Loucy (cell line): Measurements from ENCODE around the gene PIK3R5.

Experiments used
- H2AFZ ChIP-seq: fragments of 200-600 bp; sonication (generic); 2 replicates; pipeline ENCODE4 v1.6.0; 2016; ENCODE audit warnings: antibody characterized with exemption, mild to moderate bottlenecking, low read length, moderate library complexity
- H3F3A ChIP-seq: fragments of 200-600 bp; 2 replicates; pipeline ENCODE4 v1.6.0; 2016; ENCODE audit warnings: antibody characterized with exemption, low read depth, mild to moderate bottlenecking
- H3K27me3 ChIP-seq: fragments of 200-600 bp; sonication (generic); 2 replicates; pipeline ENCODE4 v1.6.1; 2014; ENCODE audit warnings: low read length, mild to moderate bottlenecking; ENCODE audit not compliant: insufficient read depth, poor library complexity, severe bottlenecking
- H3K36me3 ChIP-seq: fragments of 200-600 bp; sonication (generic); 2 replicates; pipeline ENCODE4 v1.6.1; 2016; ENCODE audit warnings: low read length; ENCODE audit not compliant: insufficient read depth
- H3K4me1 ChIP-seq: fragments of 200-600 bp; sonication (generic); 2 replicates; pipeline ENCODE4 v1.5.1; 2014; ENCODE audit warnings: low read length, mild to moderate bottlenecking; ENCODE audit not compliant: insufficient read depth, poor library complexity, severe bottlenecking
- H3K4me2 ChIP-seq: fragments of 200-600 bp; sonication (generic); 2 replicates; pipeline ENCODE4 v1.6.0; 2014; ENCODE audit warnings: antibody characterized with exemption, low read length, low read depth, mild to moderate bottlenecking; ENCODE audit not compliant: poor library complexity, severe bottlenecking
- H3K4me3 ChIP-seq: fragments of 200-600 bp; sonication (generic); 2 replicates; pipeline ENCODE4 v1.5.1; 2014; ENCODE audit warnings: low read length, mild to moderate bottlenecking, mixed read lengths; ENCODE audit not compliant: poor library complexity, severe bottlenecking
- H3K79me2 ChIP-seq: fragments of 200-600 bp; sonication (generic); 2 replicates; pipeline ENCODE4 v1.6.1; 2014; ENCODE audit warnings: low read length; ENCODE audit not compliant: insufficient read depth
- H3K9ac ChIP-seq: fragments of 200-600 bp; sonication (generic); 2 replicates; pipeline ENCODE4 v1.6.0; 2014; ENCODE audit warnings: mild to moderate bottlenecking, low read depth, low read length, moderate library complexity; ENCODE audit not compliant: poor library complexity, severe bottlenecking
- H3K9me2 ChIP-seq: fragments of 200-600 bp; sonication (generic); replicated peaks from 2 replicates; pipeline ENCODE4 v1.6.1; 2016; ENCODE audit warnings: low read depth, low read length, mixed read lengths
- H3K9me3 ChIP-seq: fragments of 200-600 bp; sonication (generic); 2 replicates; pipeline ENCODE4 v1.6.1; 2014; ENCODE audit warnings: mild to moderate bottlenecking, antibody characterized with exemption, low read length, low read depth; ENCODE audit not compliant: insufficient read depth
- H4K20me1 ChIP-seq: fragments of 200-600 bp; sonication (generic); 2 replicates; pipeline ENCODE4 v1.6.0; 2014; ENCODE audit warnings: antibody characterized with exemption, low read length, mild to moderate bottlenecking; ENCODE audit not compliant: insufficient read depth, poor library complexity, severe bottlenecking
- EZH2phosphoT487 ChIP-seq: fragments of 200-600 bp; IDR thresholded peaks from 2 replicates; pipeline ENCODE4 v1.6.1; 2018; ENCODE audit warnings: antibody characterized with exemption, mild to moderate bottlenecking, moderate library complexity, borderline replicate concordance
- TF ChIP-seq, protein P1 (sequence below): fragments of 200-600 bp; sonication (generic); conservative IDR thresholded peaks from 2 replicates; pipeline ENCODE4 v1.5.1; 2014; ENCODE audit warnings: mild to moderate bottlenecking, antibody characterized with exemption, low read length

PIK3R5 gene

DNA sequence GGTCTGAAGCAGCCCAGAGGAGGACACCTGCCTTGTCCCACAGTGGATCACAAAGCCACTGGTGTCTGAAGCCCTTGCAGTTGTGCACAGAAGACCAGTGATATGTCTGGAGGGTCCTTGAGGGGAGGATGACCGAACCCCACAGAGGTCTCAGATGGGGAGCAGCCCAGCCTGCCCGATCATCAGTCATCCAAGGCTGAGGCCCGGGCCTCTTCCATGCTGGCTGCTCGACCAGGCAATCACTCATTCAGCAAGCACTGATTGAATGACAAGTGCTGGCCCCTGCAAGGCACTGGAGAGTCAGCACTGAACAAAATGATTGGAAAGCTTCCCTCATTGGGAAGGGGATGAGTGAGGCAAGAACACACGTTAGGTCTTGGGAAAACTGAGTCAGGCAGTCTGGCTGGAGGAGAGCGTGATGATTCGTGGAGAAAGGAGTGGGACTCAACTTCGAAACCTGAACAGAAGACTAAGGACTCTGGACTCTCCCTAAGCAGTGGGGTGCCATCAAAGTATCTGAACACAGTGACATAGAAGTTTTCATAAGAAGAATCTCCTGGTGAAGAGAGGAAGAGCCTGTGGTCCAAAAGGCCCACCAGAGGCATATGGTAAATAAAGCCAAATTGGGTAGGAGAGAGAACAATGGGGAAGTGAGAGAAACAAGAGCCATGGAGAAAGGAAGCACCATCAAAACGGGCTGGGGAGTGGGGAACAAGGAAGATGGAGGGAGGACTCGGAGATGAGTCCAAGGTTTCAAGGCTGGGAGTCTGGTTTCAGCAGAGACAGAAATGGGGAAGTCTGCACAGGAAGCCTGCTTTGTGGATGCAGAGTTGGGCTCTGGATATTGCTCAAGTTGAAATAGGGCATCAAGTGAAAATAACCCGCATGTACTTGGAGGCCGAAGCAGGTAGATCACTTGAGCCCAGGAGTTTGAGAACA lies 10.2 kb downstream of the PIK3R5 start:
- peaks cover 75% of the 10 kb centered on the region for H3K79me2 ChIP-seq
- H3F3A ChIP-seq: no peaks in the 10 kb centered on the region

DNA sequence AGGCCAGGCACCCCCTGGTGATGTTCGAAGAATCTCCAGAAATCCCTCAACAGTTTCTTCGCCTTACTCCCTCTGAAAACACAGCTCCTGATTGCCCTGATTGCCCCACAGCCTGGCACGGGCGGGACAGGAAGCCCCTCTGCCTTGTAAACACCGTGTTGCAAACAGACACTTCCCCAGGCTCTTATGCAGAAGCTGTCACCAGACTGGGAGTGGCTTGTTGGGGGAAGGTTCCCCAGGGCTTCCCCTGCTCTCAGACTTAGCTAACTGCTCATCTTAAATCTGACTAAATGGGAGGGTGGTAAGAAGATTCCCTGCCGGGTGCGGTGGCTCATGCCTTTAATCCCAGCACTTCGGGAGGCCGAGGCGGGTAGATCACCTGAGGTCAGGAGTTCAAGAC lies 11.2 kb downstream of the PIK3R5 start:
- H3K9me3 ChIP-seq: no peaks in the 10 kb centered on the region
- peaks cover 69% of the 10 kb centered on the region for H3K79me2 ChIP-seq
- H3K27me3 ChIP-seq: no peaks in the 10 kb centered on the region
- peak overlapping the region; percentile 61 for H3K4me3 ChIP-seq
- H4K20me1 ChIP-seq: no peaks in the 10 kb centered on the region
- H3K36me3 ChIP-seq: no peaks in the 10 kb centered on the region
- peak overlapping the region; percentile 41 for H3K9ac ChIP-seq
- H3F3A ChIP-seq: no peaks in the 10 kb centered on the region
- no peak overlapping the region for H2AFZ ChIP-seq
- peak overlapping the region; percentile 71 for H3K4me2 ChIP-seq
- no peaks in the 10 kb centered on the region for H3K9me2 ChIP-seq
- TF ChIP-seq, protein P1, sequence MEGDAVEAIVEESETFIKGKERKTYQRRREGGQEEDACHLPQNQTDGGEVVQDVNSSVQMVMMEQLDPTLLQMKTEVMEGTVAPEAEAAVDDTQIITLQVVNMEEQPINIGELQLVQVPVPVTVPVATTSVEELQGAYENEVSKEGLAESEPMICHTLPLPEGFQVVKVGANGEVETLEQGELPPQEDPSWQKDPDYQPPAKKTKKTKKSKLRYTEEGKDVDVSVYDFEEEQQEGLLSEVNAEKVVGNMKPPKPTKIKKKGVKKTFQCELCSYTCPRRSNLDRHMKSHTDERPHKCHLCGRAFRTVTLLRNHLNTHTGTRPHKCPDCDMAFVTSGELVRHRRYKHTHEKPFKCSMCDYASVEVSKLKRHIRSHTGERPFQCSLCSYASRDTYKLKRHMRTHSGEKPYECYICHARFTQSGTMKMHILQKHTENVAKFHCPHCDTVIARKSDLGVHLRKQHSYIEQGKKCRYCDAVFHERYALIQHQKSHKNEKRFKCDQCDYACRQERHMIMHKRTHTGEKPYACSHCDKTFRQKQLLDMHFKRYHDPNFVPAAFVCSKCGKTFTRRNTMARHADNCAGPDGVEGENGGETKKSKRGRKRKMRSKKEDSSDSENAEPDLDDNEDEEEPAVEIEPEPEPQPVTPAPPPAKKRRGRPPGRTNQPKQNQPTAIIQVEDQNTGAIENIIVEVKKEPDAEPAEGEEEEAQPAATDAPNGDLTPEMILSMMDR: no peak
- no peak for TF ChIP-seq EZH2phosphoT487
- peaks cover 43% of the 10 kb centered on the region for H3K4me1 ChIP-seq

More for the DNA sequence above, 10.2 kb downstream of the PIK3R5 start:
- H3K4me3 ChIP-seq: peak overlapping the region; percentile 48
- peak overlapping the region; percentile 71 for H3K4me2 ChIP-seq
- H3K27me3 ChIP-seq: no peaks in the 10 kb centered on the region
- H3K9me2 ChIP-seq: no peaks in the 10 kb centered on the region
- H3K36me3 ChIP-seq: no peaks in the 10 kb centered on the region
- H2AFZ ChIP-seq: no peak overlapping the region
- TF ChIP-seq, protein P1: no peak
- H3K9ac ChIP-seq: peak overlapping the region; percentile 31
- H3K4me1 ChIP-seq: peaks cover 52% of the 10 kb centered on the region
- H4K20me1 ChIP-seq: no peaks in the 10 kb centered on the region
- H3K9me3 ChIP-seq: no peaks in the 10 kb centered on the region

DNA sequence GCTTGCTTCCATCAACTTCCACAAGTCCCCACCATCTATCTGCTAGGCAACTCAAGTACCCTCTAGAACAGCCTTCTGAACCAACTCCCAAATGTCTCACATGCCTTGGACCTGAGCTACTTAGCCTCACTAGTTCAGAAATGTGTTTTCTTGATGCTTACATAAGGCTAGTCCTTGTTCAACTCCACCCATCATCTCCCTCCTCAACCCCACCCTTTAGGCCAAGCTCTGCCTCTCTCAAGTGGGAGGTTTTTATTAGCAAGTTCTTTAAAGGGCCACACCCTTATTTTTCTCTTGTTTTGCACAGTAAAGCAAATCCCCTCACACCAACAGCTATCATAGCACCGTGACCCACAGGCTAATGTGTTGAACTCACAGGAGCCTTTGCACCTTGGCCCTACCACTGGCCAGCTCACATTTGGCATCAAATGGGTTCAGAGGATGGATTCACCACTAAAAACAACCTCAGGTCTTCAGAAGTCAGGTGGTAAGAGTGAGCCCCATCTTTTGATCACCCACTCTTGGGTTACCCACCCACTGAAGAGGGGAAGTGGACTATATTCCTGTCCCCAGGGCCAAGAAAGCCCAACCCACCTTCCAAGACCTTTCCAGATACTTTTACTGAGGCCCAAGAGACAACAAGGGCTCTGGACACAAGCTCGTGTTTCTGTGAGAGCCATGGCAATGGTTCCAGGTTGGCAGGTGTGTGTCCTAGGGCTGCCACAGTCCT lies 12.2 kb downstream of the PIK3R5 start:
- no peaks in the 10 kb centered on the region for H3F3A ChIP-seq
- no peaks in the 10 kb centered on the region for H3K27me3 ChIP-seq
- H3K9me2 ChIP-seq: no peaks in the 10 kb centered on the region
- TF ChIP-seq, protein P1: no peak
- no peak for TF ChIP-seq EZH2phosphoT487
- peaks cover 73% of the 10 kb centered on the region for H3K79me2 ChIP-seq
- H2AFZ ChIP-seq: no peak overlapping the region
- peaks cover 48% of the 10 kb centered on the region for H3K4me1 ChIP-seq
- no peaks in the 10 kb centered on the region for H4K20me1 ChIP-seq
- H3K36me3 ChIP-seq: no peaks in the 10 kb centered on the region
- H3K9me3 ChIP-seq: no peaks in the 10 kb centered on the region
- peak overlapping the region; percentile 71 for H3K4me2 ChIP-seq
- peak overlapping the region; percentile 41 for H3K9ac ChIP-seq
- peak overlapping the region; percentile 61 for H3K4me3 ChIP-seq
